Fibroblast of gingiva (primary cell): ENCODE measurements around the gene REG3A.

Experiments
- DNase-seq: peaks from one replicate; pipeline ENCODE4 v3.0.0-alpha.2; 2011; ENCODE audit warnings: low read depth

The REG3A gene

GRCh38 chr2:79159653-79160052 lies at the start of gene REG3A:
REG3A (minus strand) TSS chr2:79159753; CDS start chr2:79159405, 348 bp downstream.
- no peak for DNase-seq

GRCh38 chr2:79200762-79201161 lies 41.2 kb upstream of the REG3A start:
- no peak for DNase-seq

DNA sequence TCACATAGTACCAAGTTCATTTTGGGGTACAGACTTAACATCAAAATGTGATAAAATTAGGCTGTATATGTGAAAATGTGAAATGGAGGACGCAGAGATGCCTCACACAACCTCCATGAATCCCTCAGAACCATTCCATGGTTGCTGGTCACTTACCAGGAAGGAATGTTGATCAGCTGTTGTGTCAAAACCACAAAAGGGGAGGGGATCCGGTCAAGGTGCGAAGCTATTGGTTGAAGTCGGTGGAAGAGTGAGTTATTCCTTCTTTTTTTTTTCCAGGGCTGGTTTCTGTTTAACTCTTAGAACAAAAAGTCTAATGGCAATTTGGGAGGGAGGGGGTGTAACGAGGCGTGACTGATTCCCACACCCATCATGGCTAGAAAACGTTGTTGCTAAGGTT lies 32.3 kb upstream of the REG3A start:
- no peak for DNase-seq

DNA sequence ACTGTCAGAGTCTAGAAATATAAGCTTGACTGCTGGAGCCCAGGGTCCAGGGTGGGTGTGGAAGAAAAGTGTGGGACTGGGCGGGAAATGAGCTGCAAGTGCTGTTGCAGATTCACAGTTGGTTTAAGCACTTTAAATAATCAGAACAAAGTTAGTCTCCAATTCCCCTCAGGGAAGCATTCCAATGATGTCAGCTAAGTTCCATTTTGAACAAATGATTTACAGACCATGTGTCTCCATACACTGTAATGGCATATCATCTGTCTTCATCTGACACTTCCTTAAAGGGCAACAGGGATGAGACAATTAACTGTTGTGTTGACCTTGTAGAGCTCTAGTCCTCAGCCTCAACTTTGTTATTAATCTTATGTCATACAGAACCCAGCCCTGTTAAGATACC lies 31.5 kb upstream of the REG3A start:
- DNase-seq: no peak

GRCh38 chr2:79189465-79189864 lies 29.9 kb upstream of the REG3A start:
- DNase-seq: no peak

DNA sequence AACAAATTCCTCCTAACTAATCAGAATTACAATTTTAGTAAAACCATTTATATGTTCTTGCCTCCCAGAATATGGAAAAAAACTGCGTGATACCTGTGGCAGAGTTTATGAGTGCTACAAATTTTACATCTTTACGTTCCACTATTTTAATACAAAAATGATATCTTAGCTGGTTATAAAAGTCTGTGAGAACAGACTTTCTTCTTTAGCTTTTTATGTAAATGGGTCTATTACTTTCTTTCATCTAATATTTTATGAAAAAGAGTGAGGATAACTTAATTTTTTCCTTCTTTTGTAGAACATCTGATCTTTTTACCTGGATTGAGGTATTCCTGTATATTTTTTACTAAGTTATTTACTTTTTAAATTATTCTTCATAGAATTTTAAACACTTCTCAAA lies 22.1 kb upstream of the REG3A start:
- DNase-seq: no peak

DNA sequence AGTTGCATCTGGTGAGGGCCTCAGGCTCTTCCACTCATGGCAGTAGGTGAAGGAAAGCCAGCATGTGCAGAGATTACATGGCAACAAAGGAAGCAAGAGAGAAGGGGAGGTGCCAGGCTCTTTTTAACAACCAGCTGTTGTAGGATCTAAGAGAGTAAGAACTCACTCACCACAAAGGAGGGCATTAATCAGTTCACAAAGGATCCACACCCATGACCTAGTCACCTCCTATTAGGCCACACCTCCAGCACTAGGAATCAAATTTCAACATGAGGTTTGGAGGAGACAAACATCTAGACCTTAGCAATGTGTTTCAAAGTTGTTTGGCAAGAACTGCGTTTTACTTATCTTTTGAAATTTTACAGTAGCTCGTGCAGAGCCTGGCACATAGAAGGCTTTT lies 20.5 kb upstream of the REG3A start:
- DNase-seq: no peak

GRCh38 chr2:79179036-79179435 lies 19.5 kb upstream of the REG3A start:
- DNase-seq: no peak

GRCh38 chr2:79178076-79178674 lies 18.6 kb upstream of the REG3A start:
- no peak for DNase-seq

DNA sequence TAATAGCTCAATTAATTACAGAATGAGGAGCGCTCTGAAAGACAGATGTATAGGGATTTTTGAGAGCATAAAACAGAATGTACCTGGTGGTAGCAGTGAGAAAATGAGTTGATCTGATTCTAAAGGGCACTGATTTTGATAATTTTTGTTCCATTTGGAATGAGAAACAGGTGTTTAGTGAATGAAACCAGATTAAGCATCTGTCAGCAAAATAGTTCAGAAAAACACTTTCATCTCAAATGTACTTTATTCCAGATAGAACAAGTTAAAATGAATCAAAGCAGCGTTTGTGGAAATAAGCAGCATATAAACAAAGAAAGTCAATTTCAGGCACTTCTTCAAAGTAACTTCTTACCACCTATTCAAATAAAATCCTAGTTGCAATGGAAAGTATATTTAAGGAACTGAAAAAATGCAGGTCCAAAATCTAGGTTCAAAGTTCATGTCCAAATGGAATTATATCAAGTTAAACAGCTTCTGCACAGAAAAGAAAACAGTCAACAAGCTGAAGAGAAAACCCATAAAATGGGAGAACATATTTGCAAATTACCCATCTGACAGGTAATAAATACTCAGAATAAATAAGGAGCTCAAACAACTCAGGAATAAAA lies 11.9 kb upstream of the REG3A start:
- DNase-seq: no peak

DNA sequence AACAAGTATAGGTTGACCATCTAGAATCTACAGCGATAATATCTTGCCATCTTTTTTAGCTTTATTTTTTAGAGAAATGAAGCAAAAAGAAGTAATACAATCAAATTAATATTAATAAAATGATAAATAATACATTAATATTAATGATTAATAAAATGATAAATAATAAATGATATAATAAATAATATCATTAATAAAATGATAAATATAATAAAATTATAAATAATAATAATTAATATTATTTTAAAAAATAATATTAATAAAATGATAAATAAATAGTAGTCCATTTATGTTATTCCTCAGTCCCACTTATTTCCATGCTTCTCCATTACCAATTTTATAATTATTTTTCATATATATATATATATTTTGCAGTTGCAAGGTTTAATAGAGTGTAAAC lies 3.2 kb upstream of the REG3A start:
- DNase-seq: no peak

GRCh38 chr2:79162132-79162531 lies 2.6 kb upstream of the REG3A start:
- DNase-seq: no peak

DNA sequence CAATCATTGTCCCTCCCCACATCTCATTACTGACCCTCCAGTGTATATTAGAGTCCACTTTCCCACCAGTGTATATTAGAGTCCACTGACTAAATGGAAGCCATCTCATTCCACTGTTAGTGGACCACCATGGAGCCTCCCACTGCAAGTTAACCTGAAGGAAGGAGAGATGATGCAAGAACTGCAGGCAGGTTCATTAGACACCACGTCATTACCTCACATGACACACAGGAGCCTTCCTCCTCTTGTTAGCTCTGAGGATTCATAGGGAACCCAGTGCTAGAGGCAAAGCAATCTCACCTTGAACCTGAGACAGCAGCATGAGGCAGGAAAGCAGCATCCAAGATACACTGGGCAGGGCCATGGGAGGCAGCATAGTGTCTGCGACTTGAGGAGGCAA lies 523 bp downstream of the REG3A start:
- no peak for DNase-seq

GRCh38 chr2:79155826-79156476 lies 3.6 kb downstream of the REG3A start:
- DNase-seq: no peak

- DNase-seq: no peak
Observed at GRCh38 chr2:79139423-79139822, 20.1 kb downstream of the REG3A start.

DNA sequence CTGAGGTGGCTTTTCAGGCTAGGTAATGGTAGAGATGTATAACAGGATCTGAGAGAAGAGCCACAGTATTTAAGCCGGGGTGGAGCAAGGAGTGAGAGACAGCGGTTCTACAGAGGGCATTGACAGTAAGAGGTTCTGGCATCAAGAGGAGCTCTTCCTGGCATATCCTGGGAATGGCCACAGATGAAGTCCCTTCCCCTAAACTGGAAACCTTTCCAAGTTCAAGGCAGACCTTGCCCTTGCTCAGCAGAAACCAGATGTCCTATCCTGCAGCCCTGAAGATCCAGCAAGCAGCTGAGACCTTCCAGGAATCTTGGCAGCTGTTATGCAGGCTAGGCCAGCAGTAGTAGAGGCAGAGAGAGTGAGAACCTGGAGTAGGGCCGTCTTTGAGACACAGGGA lies 21.2 kb downstream of the REG3A start:
- no peak for DNase-seq

DNA sequence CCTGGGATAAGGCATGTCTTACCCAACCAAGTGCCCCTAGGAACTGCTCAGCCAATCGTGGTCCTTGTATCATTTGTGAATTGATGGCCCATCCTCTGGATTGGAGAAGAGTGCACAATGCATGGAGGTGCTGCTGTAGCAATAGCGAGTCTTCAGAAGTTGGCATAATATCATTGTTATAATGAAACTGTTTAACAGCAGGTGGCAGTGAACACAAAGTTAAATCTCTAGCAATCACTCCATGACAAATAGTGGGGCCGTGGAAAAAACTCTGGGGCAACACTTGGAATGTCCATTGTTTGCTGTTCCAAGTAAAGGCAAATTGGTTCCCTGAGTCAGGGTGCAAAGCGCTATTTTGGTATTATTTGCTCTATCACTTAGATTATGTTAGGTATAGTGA lies 27.9 kb downstream of the REG3A start:
- no peak for DNase-seq

DNA sequence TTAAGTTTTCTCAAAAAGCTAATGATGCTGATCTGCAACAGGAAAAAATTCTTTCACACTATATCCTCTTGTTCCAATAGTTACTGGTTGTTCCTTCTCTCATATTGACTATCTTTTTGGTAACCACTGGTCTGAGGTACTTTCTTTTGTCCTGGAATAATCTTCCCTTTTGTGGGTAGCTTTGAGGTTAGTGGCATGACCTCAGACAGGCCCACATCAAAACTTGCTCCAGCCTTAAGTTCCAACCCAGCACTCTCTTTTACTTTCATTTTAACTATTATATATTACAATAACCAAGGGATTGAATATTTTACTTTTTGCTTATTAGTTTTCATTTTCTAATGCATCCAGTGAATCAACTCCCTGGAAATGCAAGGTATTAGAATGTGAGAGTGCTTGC lies 29.7 kb downstream of the REG3A start:
- DNase-seq: no peak

- no peak for DNase-seq
Observed at GRCh38 chr2:79129260-79129659, 30.3 kb downstream of the REG3A start.

GRCh38 chr2:79128406-79128805 lies 31.1 kb downstream of the REG3A start:
- no peak for DNase-seq

DNA sequence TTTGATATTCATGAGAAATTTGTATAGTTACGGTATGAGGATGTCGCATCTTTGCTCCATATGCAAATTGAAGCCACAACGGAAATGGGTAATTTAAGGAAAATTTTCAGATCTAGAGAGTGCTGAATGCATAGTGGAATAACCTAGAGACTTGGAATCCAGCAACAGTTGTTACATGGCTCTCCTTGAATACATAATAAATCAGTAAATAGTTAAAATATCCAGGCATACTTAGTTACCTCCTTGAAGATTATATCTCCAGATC lies 33.9 kb downstream of the REG3A start:
- no peak for DNase-seq

DNA sequence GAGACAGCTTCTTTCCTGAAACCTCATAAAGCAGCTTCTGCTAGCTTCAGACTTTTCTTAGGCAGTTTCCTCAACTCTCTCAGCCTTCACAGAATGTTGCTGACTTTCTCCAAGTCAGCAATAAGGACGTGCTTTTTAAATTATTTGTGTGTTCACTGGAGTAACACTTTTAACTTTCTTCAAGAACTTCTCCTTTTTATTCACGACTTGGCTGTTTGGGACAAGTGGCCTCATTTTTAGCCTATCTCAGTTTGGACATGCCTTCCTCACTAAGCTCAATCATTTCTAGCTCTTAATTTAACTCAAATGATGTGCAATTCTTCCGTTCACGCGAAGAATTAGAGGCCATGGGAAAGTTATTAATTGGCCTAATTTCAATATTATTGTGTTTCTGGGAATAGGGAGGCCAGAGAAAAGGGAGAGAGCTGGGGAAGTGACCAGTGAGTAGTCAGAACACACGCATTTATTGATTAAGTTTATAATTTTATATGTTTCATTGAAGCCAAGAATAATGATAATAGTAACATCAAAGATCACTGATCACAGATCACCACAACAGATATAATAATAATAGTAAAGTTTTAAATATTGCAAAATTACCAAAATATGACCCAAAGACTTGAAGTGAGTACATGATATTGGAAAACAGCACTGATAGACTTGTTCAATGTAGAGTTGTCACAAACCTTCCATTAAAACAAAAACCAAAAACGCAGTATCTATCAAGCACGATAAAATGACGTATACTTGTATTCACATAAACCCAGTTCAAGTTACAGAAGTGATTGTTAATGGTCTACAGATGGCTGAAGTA lies 34.4 kb downstream of the REG3A start:
- no peak for DNase-seq

DNA sequence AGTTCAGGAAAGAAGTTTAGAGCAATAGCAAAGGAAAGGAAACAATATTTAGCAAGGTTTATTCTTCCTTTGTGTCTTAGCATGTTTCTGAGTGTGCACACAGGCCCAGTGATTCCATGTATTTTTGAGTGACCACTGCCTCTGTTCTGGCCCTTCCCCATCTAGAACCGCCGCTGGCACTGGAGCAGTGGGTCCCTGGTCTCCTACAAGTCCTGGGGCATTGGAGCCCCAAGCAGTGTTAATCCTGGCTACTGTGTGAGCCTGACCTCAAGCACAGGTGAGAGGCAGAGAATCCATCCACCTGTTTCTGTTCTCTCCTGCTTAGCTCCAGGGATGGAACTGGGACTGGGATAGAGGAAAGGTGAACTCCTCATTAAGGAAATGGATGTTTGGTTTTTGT lies 36.9 kb downstream of the REG3A start:
- DNase-seq: no peak
